Stimulated activated naive CD8-positive, alpha-beta T cell treated with anti-CD3 and anti-CD28 coated beads, Interleukin-15, Interleukin-2, amounts not matched to agents 100 U/mL and 50 U/mL, for 24 hours (primary cell): ENCODE results near the gene LRIG1.

Experiments
- ATAC-seq: fragments of 150-1000 bp; cut with Tn5 transposase; one replicate; pipeline ENCODE4 v1.10.0; 2021
- DNase-seq: peaks from one replicate; pipeline ENCODE4 v3.0.0; 2021

The LRIG1 gene

DNA sequence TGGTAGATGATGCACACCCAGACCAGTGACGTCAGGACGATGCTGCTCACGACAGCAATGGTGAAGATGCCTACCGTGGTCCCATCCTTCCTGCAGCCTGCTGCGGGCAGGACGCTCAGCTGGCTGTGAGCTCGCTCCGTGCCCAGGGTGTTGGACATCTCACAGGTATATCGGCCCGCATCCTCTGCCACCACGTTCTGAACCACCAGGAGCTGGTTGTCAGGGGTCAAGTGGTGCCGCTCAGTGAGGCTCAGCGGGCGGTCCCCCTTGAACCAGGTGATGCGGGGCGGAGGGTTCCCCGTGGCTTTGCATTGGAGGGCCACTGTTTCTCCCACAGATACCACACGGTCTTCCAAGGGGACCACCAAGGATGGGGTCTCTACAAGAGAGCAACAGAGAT, 117.8 kb downstream of the LRIG1 start:
- ATAC-seq (no peak), DNase-seq (no peak)

GRCh38 chr3:66382142-66382541, 118.7 kb downstream of the LRIG1 start:
- ATAC-seq (no peak), DNase-seq (no peak)

- no peak for ATAC-seq
- DNase-seq: no peak
Measured at GRCh38 chr3:66381626-66382025, 119.2 kb downstream of the LRIG1 start.

DNA sequence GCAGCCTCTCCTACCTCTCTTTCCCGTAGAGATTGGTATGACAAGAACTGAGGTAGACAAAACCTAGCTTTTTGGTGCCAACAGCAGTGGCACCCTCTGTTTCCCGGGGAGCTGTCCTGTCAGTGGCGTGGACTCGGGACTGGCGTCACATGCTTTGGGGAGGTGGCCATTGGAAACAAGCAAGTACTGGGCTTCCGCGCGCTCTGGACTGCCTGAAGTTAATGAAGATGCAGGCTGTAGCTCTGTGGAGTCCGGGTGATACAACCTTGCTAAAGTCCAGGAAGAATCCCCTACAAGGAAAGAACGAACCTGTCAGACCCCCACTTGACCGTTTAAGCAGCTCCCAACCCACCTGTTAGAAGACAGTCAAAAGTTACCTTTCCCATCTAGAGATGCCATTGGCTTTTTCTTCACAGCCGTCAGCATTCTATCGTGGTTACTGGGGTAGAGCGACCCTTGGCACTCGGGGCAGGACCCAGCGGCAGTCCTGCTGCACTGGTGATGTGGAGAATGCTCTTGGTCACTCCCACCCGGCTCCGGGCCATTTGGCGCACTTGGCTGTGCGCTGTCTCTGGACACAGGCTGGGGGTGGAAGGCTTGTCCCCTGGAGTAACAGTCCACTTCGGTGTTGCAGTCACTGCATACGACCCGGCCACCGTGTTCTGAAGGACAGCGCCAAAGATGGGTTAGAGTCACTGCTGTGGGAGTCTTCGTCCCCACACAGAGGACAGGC, 120.5 kb downstream of the LRIG1 start:
- ATAC-seq: no peak

GRCh38 chr3:66379565-66379964, 121.3 kb downstream of the LRIG1 start:
- no peak for DNase-seq
- no peak for ATAC-seq

More for the DNA sequence above, 120.5 kb downstream of the LRIG1 start:
- DNase-seq: no peak

GRCh38 chr3:66378256-66378655, 122.6 kb downstream of the LRIG1 start:
- DNase-seq (peak; percentile 37), ATAC-seq (no peak)

GRCh38 chr3:66377800-66378199, 123.0 kb downstream of the LRIG1 start:
- DNase-seq: no peak
- ATAC-seq: no peak

- DNase-seq (no peak), ATAC-seq (no peak)
Measured at GRCh38 chr3:66376568-66376967, 124.3 kb downstream of the LRIG1 start.

DNA sequence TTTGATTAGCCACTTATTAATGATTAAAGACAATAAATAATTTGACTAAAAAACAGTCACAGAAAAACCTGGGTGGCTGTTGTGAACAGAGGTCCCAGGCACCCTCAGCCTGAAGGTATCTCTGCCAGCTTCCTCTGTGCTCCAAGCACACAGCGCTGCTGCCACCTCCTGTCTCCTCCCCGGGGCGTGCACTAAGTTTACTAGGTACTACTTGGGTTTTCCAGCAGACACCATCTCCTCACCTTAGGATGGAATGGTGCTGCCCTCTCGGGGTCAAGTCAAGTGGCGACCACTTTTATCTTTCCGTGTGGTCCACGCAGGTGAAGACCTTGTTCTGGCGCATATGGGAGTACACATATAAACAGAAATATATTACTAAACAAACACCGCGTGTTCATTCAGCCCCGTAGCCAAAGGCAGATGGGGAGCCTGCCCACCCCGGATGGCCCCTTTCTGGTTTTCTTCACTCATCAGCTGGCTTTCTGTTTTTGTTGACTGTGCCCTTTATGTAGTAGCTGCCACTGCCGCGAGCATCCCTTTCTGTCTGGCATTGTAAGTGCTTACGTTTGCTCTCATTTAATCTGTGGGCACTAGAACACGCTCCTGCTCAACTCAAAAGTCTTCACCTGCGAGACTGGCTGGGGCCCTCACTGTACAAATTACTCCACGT, 128.0 kb downstream of the LRIG1 start:
- DNase-seq: no peak
- no peak for ATAC-seq

- no peak for DNase-seq
- no peak for ATAC-seq
Measured at GRCh38 chr3:66371432-66371831, 129.4 kb downstream of the LRIG1 start.

DNA sequence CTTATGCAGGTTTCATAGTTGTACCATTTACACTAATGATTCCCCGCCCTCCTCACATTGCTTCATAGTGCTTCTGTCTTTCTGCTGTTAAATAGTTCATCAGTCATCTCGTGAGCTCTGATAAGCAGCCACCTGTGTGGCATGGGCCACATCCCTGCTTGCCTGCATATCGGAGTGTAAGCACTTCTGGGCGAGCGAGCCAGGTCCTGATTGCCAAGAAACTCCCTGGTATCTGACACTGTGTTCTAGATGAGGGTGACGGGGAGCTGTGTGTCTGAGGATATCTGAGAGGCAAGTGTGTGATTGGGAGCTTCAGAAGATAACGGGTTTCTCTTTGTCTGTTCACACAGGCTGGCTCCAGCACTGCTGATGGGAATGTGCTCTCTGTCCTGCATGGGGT, 130.6 kb downstream of the LRIG1 start:
- ATAC-seq (no peak), DNase-seq (no peak)

- no peak for DNase-seq
- ATAC-seq: no peak
Measured at GRCh38 chr3:66367979-66368378, 132.8 kb downstream of the LRIG1 start.

DNA sequence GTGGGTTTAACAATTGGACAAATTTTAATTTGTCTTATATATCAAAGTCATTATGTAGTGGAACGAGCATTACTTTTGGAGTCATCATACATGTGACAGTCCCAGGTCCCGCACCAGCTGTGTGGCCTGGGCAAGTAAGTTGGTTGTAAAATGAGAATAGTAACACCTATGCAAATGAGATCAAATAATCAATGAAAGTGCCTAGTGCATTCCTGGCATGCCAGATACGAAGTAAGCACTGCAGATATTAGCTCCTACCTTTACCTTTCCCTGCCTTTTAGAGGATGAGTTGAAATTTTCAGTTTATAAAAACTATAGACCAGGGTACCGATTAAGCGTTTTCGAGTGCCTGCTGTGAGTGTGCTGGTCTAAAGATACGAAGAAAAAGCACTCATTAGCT, 134.1 kb downstream of the LRIG1 start:
- DNase-seq (no peak), ATAC-seq (no peak)

- no peak for ATAC-seq
Measured at GRCh38 chr3:66365080-66365479, 135.7 kb downstream of the LRIG1 start.

DNA sequence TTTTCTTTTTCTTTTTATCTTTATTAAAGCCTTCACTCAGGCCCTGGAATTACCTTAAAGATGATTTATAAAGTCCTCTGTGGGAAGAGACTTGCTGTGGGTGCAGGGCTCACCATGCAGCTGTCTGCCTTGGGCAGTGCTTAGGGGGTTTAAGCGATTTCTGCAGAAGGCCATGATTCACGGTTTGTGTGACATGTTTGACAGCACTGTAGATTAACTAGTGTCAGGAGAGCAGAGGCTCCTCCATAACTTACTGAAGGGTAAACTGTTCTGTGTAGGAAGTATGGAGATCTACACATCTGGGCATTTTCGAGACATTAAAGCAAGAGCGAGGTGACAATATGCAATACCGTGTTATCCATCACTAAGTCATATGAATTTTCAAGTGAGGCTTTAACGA, 137.7 kb downstream of the LRIG1 start:
- DNase-seq: no peak
- ATAC-seq: no peak

More at GRCh38 chr3:66365080-66365479, 135.7 kb downstream of the LRIG1 start:
- no peak for DNase-seq

- DNase-seq (no peak), ATAC-seq (no peak)
Measured at GRCh38 chr3:66362541-66362941, 138.3 kb downstream of the LRIG1 start.

DNA sequence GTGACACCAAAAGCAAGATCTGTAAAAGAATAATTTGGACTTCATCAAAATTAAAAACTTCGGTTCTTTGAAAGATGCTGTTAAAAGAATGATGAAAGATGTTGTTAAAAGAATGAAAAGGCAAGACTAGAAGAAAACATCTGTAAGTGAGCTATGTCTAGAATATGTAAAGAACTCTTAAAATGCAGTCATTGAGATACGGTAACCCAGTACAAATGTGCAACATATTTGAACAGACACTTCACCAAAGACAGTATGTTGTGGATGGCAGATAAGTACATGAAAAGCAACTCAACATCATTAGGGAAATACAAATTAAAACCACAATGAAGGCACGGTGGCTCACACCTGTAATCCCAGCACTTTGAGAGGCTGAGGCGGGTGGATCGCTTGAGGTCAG, 139.5 kb downstream of the LRIG1 start:
- ATAC-seq (no peak), DNase-seq (no peak)

- ATAC-seq: no peak
- no peak for DNase-seq
Measured at GRCh38 chr3:66355997-66356396, 144.8 kb downstream of the LRIG1 start.

GRCh38 chr3:66355394-66355793, 145.4 kb downstream of the LRIG1 start:
- ATAC-seq (no peak), DNase-seq (no peak)

GRCh38 chr3:66354001-66354400, 146.8 kb downstream of the LRIG1 start:
- no peak for ATAC-seq
- DNase-seq: no peak

- ATAC-seq: no peak
- no peak for DNase-seq
Measured at GRCh38 chr3:66353530-66353929, 147.3 kb downstream of the LRIG1 start.

DNA sequence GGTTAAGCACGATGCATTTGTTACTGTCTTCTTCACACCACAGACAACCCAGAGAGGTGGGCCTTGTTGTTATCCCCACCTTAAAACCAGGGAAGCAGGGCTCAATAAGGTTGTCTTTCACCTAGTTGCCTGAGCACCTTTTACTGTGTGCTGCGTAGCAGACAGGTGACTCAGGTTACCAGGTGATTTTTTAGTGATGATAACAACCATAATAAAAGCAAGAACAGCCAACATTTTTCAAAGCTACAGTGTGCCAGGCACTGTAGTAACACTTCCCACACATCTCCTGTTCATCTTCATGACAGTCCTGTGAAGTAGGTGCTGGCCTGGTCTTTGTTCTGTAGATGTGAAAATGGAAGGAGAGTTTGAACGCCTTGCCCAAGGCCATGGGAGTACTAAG, 147.8 kb downstream of the LRIG1 start:
- DNase-seq (no peak), ATAC-seq (no peak)

DNA sequence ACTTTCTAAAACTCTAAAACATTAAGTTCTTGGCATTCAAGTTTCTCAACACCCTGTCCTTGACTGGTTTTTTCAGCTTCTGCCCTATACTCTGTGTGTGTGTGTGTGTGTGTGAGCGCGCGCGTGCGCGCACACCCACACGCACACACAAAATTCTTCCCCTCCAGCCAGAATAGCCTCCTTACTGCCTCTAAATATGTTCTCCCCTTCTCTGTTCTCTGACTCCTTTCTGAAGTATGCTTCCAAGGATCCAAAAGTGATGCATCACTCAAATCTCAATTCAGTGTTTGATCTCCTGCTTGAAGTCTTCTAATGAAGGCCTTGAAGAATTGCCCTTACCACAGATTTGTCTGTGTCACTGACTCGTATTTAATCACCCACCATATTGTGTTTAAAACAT, 150.2 kb downstream of the LRIG1 start:
- DNase-seq: no peak
- ATAC-seq: no peak

GRCh38 chr3:66348704-66349103, 152.1 kb downstream of the LRIG1 start:
- ATAC-seq: no peak

More at GRCh38 chr3:66348704-66349103, 152.1 kb downstream of the LRIG1 start:
- no peak for DNase-seq
